ENCODE measurements around the gene WFDC9. TPM values are rescaled to one million over a fixed set of nuclear protein-coding genes. Genes with fewer than 3 reads are reported as not detected.
"Not testable (repeated sequence)": the region's sequence is repeated elsewhere in the genome, so short reads cannot be mapped to it uniquely, and the experiment has no call there.

WFDC9 gene
- not detected for total RNA-seq
- polyA plus RNA-seq: not detected
- not detected for total RNA-seq

DNA sequence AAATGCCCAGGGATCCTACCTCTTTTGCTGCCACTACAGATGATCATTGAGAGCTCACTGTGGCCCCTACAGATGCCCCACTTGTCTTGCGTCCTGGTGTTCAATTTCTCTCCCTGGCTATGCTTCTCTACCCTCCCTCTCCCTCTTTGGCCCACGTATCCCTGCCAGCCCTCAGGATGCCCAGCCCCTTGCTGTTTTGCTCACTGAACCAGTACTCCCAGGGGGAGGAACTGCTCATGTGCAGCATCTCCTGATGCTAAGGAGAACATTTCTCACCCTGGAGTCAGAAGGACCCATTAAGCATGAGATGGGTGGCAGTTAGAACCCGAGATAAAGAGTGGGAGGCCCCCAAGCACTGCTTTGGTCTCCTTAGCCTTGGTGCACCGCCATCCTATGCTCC is at the start of gene WFDC9:
TSS of gene WFDC9 (minus strand) at position 101 of the 400 bp plus-strand sequence. CDS start 21,103 bp downstream, outside the sequence.
- Mint-ChIP-seq H3K27ac (no peak within 1 kb of the TSS), H3K27me3 (peaks cover 16 to 56% (median 40%) of the 10 kb centered on the region in 5 donors), H3K36me3 (no peaks in the 10 kb centered on the region), H3K4me1 (peaks cover 0 to 5% (median 0%) of the 10 kb centered on the region in 7 donors), H3K9me3 (peaks cover 0 to 4% (median 0%) of the 10 kb centered on the region in 11 donors), H3K4me3 (no peak within 1 kb of the TSS)
- peaks cover 0 to 4% of the 10 kb centered on the region in 2 donors for H3K27me3 ChIP-seq (ENCODE audit: control insufficient read depth in 2 of 2, insufficient read depth in 2 of 2, low read length in 2 of 2)
- no peaks in the 10 kb centered on the region for H3K4me1 ChIP-seq (ENCODE audit: control insufficient read depth in 2 of 2, insufficient read depth in 2 of 2, low read length in 2 of 2)
- H3K27ac ChIP-seq (ENCODE audit: low read depth, low read length): no peak within 1 kb of the TSS
- POLR2A ChIA-PET: no interaction called here
- no peaks in the 10 kb centered on the region for H3K36me3 ChIP-seq (ENCODE audit: control insufficient read depth in 2 of 3, insufficient read depth in 3 of 3, low read length in 3 of 3)
- no peak within 1 kb of the TSS for H3K4me3 ChIP-seq (ENCODE audit: low read length)
- H3K9me3 ChIP-seq (ENCODE audit: control insufficient read depth in 2 of 3, low read length in 3 of 3): no peaks in the 10 kb centered on the region
- DNase-seq (no peak), ATAC-seq (no peak)
- CTCF ChIA-PET: no interaction called here
- intact Hi-C loops (cut with micrococcal nuclease): no loop called here

DNA sequence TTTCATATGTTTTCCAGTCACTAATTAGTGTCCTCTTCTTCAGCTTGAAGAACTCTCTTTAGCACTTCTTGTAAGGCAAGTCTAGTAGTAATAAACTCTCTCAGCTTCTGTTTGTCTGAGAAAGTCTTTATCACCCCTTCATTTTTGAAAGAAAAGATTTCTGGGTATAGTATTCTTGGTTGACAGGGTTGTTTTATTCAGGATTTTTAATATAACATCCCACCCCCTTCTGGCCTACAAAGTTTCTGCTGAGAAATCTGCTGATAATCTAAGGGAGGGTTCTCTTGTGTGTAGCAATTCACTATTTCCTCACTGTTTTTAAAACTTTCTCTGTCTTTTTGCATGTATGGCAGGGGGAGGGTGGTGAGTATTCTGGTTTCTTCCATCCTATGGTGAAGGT is 48.6 kb upstream of the WFDC9 start:
- peaks cover 0 to 8% (median 0%) of the 10 kb centered on the region in 5 donors for H3K36me3 Mint-ChIP-seq
- peaks cover 6 to 65% (median 29%) of the 10 kb centered on the region in 11 donors for H3K9me3 Mint-ChIP-seq
- no peaks in the 10 kb centered on the region for H3K36me3 ChIP-seq (ENCODE audit: control insufficient read depth in 2 of 3, insufficient read depth in 3 of 3, low read length in 3 of 3)
- H3K4me3 Mint-ChIP-seq: no peak overlapping the region
- H3K27me3 ChIP-seq (ENCODE audit: control insufficient read depth in 2 of 2, insufficient read depth in 2 of 2, low read length in 2 of 2): no peaks in the 10 kb centered on the region
- H3K27ac Mint-ChIP-seq: no peak overlapping the region
- no peaks in the 10 kb centered on the region for H3K4me1 Mint-ChIP-seq
- H3K9me3 ChIP-seq (ENCODE audit: control insufficient read depth in 2 of 3, low read length in 3 of 3): peaks cover 0 to 35% (median 5%) of the 10 kb centered on the region in 3 experiments
- no peak overlapping the region for H3K4me3 ChIP-seq (ENCODE audit: low read length)
- H3K4me1 ChIP-seq (ENCODE audit: control insufficient read depth in 2 of 2, insufficient read depth in 2 of 2, low read length in 2 of 2): no peaks in the 10 kb centered on the region
- POLR2A ChIA-PET: no interaction called here
- no peak for ATAC-seq
- intact Hi-C loops (cut with micrococcal nuclease): no loop called here
- CTCF ChIA-PET: no interaction called here
- peaks cover 2 to 43% (median 30%) of the 10 kb centered on the region in 5 donors for H3K27me3 Mint-ChIP-seq
- H3K27ac ChIP-seq (ENCODE audit: low read depth, low read length): no peak overlapping the region
- DNase-seq: no peak

DNA sequence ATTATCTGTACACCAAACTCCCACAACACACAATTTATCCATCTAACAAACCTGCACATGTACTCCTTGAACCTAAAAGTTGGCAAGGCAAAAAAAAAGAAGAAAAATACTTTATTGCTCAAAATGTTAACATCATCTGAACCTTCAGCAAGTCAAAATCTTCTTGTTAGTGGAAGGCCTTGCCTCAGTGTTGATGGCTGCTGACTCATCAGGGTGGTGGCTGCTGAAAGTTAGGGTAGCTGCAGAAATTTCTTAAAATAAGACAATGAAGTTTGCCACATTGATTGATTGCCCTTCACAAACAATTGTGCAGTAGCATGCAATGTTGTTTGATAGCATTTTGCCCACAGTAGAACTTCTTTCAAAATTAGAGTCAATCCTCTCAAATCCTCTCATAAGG is 41.7 kb upstream of the WFDC9 start:
- H3K4me3 Mint-ChIP-seq: no peak overlapping the region
- no peaks in the 10 kb centered on the region for H3K27me3 ChIP-seq (ENCODE audit: control insufficient read depth in 2 of 2, insufficient read depth in 2 of 2, low read length in 2 of 2)
- peaks cover 0 to 4% (median 0%) of the 10 kb centered on the region in 3 experiments for H3K9me3 ChIP-seq (ENCODE audit: control insufficient read depth in 2 of 3, low read length in 3 of 3)
- no peaks in the 10 kb centered on the region for H3K36me3 ChIP-seq (ENCODE audit: control insufficient read depth in 2 of 3, insufficient read depth in 3 of 3, low read length in 3 of 3)
- H3K4me1 Mint-ChIP-seq: no peaks in the 10 kb centered on the region
- H3K4me1 ChIP-seq (ENCODE audit: control insufficient read depth in 2 of 2, insufficient read depth in 2 of 2, low read length in 2 of 2): no peaks in the 10 kb centered on the region
- ATAC-seq: no peak
- H3K4me3 ChIP-seq (ENCODE audit: low read length): no peak overlapping the region
- peaks cover 0 to 5% (median 0%) of the 10 kb centered on the region in 5 donors for H3K36me3 Mint-ChIP-seq
- no peak overlapping the region for H3K27ac ChIP-seq (ENCODE audit: low read depth, low read length)
- no peak overlapping the region for H3K27ac Mint-ChIP-seq
- ChIA-PET CTCF (no interaction called here), POLR2A (no interaction called here)
- intact Hi-C loops (cut with micrococcal nuclease): no loop called here
- no peak for DNase-seq
- peaks cover 0 to 21% (median 10%) of the 10 kb centered on the region in 11 donors for H3K9me3 Mint-ChIP-seq
- H3K27me3 Mint-ChIP-seq: peaks cover 23 to 52% (median 32%) of the 10 kb centered on the region in 5 donors

DNA sequence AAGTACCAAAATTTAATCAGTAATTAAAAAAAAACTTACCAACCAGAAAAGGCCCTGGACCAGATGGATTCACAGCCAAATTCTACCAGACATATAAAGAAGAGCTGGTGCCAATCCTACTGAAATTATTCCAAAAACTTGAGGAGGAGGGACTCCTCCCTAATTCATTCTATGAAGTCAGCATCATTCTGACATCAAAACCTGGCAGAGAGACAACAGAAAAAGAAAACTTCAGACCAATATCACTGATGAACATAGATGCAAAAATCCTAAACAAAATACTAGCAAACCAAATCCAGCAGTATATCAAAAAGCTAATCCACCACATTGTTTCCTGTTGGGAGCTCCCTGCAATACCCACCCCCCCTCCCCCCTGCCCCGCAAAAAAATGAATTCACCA is 39.1 kb upstream of the WFDC9 start, which contains the start of gene WFDC11:
TSS of gene WFDC11 (minus strand) at position 101 of the 400 bp plus-strand sequence. CDS start 19,639 bp downstream, outside the sequence.
- CTCF ChIA-PET: no interaction called here
- no peaks in the 10 kb centered on the region for H3K4me1 Mint-ChIP-seq
- H3K4me3 Mint-ChIP-seq: no peak within 1 kb of the TSS
- no peaks in the 10 kb centered on the region for H3K4me1 ChIP-seq (ENCODE audit: control insufficient read depth in 2 of 2, insufficient read depth in 2 of 2, low read length in 2 of 2)
- no peak within 1 kb of the TSS for H3K27ac ChIP-seq (ENCODE audit: low read depth, low read length)
- no peaks in the 10 kb centered on the region for H3K27me3 ChIP-seq (ENCODE audit: control insufficient read depth in 2 of 2, insufficient read depth in 2 of 2, low read length in 2 of 2)
- H3K36me3 ChIP-seq (ENCODE audit: control insufficient read depth in 2 of 3, insufficient read depth in 3 of 3, low read length in 3 of 3): no peaks in the 10 kb centered on the region
- H3K9me3 ChIP-seq (ENCODE audit: control insufficient read depth in 2 of 3, low read length in 3 of 3): no peaks in the 10 kb centered on the region
- DNase-seq (no peak), ATAC-seq (no peak)
- peaks cover 20 to 45% (median 38%) of the 10 kb centered on the region in 5 donors for H3K27me3 Mint-ChIP-seq
- H3K36me3 Mint-ChIP-seq: peaks cover 0 to 3% (median 0%) of the 10 kb centered on the region in 5 donors
- no peak within 1 kb of the TSS for H3K27ac Mint-ChIP-seq
- no peak within 1 kb of the TSS for H3K4me3 ChIP-seq (ENCODE audit: low read length)
- POLR2A ChIA-PET: no interaction called here
- H3K9me3 Mint-ChIP-seq: peaks cover 0 to 4% (median 0%) of the 10 kb centered on the region in 11 donors
- intact Hi-C loops (cut with micrococcal nuclease): no loop called here

DNA sequence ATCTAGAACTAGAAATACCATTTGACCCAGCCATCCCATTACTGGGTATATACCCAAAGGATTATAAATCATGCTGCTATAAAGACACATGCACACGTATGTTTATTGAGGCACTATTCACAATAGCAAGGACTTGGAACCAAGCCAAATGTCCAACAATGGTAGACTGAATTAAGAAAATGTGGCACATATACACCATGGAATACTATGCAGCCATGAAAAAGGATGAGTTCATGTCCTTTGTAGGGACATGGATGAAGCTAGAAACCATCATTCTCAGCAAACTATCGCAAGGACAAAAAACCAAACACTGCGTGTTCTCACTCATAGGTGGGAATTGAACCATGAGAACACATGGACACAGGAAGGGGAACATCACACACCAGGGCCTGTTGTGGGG is 26.0 kb upstream of the WFDC9 start:
- H3K4me1 ChIP-seq (ENCODE audit: control insufficient read depth in 2 of 2, insufficient read depth in 2 of 2, low read length in 2 of 2); DNase-seq; POLR2A ChIA-PET; intact Hi-C loops (cut with micrococcal nuclease); H3K4me1 Mint-ChIP-seq; H3K4me3 ChIP-seq (ENCODE audit: low read length); H3K27ac ChIP-seq (ENCODE audit: low read depth, low read length); H3K36me3 Mint-ChIP-seq; H3K4me3 Mint-ChIP-seq; H3K9me3 ChIP-seq (ENCODE audit: control insufficient read depth in 2 of 3, low read length in 3 of 3); H3K36me3 ChIP-seq (ENCODE audit: control insufficient read depth in 2 of 3, insufficient read depth in 3 of 3, low read length in 3 of 3); H3K27ac Mint-ChIP-seq; H3K27me3 ChIP-seq (ENCODE audit: control insufficient read depth in 2 of 2, insufficient read depth in 2 of 2, low read length in 2 of 2); ATAC-seq; CTCF ChIA-PET: not testable (repeated sequence)
- H3K27me3 Mint-ChIP-seq: peaks cover 4 to 20% (median 9%) of the 10 kb centered on the region in 5 donors
- H3K9me3 Mint-ChIP-seq: peaks cover 0 to 13% (median 2%) of the 10 kb centered on the region in 11 donors

DNA sequence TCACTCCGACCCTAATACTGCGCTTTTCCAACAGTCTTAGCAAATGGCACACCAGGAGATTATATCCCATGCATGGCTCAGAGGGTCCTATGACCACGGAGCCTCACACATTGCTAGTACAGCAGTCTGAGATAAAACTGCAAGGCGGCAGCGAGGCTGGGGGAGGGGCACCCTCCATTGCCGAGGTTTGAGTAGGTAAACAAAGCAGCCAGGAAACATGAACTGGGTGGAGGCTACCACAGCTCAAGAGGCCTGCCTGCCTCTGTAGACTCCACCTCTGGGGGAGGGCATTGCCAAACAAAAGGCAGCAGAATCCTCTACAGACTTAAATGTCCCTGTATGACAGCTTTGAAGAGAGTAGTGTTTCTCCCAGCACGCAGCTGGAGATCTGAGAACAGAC is 20.6 kb upstream of the WFDC9 start:
- H3K36me3 ChIP-seq (ENCODE audit: control insufficient read depth in 2 of 3, insufficient read depth in 3 of 3, low read length in 3 of 3); ATAC-seq; DNase-seq; H3K36me3 Mint-ChIP-seq; H3K4me1 Mint-ChIP-seq; CTCF ChIA-PET; H3K4me3 ChIP-seq (ENCODE audit: low read length); H3K27me3 ChIP-seq (ENCODE audit: control insufficient read depth in 2 of 2, insufficient read depth in 2 of 2, low read length in 2 of 2); POLR2A ChIA-PET; H3K4me3 Mint-ChIP-seq; H3K9me3 Mint-ChIP-seq; H3K9me3 ChIP-seq (ENCODE audit: control insufficient read depth in 2 of 3, low read length in 3 of 3); intact Hi-C loops (cut with micrococcal nuclease); H3K27ac ChIP-seq (ENCODE audit: low read depth, low read length); H3K4me1 ChIP-seq (ENCODE audit: control insufficient read depth in 2 of 2, insufficient read depth in 2 of 2, low read length in 2 of 2); H3K27ac Mint-ChIP-seq: not testable (repeated sequence)
- peaks cover 4 to 27% (median 15%) of the 10 kb centered on the region in 5 donors for H3K27me3 Mint-ChIP-seq

DNA sequence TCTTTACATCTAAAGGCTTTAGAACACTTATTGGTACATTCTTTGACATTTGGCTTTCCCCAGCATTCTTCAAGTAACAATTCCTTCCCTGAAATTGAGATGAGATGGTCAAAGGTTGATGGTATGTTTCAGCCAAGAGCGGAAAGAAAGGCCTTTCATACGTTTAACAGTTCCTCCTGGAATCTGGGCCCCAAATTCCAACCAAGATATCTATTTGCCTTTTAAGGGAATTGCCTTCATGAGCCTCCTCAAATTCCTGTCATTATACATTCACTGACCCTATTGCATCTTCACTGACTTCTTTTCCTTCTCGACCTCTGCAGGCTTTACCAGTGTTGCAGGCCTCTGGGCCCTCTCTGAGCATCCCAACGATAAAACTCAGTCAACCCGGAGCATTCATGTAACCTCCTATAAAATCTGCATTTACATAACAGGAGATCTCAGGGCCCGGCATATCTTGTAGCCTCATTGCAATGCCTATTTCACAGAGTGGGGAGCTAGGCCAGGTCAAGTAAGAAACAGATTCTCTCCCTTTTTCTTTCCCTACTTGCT is 18.3 kb upstream of the WFDC9 start:
- Histone ChIP-seq H3K27me3 (ENCODE audit: control insufficient read depth in 2 of 2, insufficient read depth in 2 of 2, low read length in 2 of 2) (no peaks in the 10 kb centered on the region), H3K9me3 (ENCODE audit: control insufficient read depth in 2 of 3, low read length in 3 of 3) (no peaks in the 10 kb centered on the region), H3K4me3 (ENCODE audit: low read length) (no peak overlapping the region), H3K4me1 (ENCODE audit: control insufficient read depth in 2 of 2, insufficient read depth in 2 of 2, low read length in 2 of 2) (no peaks in the 10 kb centered on the region), H3K27ac (ENCODE audit: low read depth, low read length) (no peak overlapping the region), H3K36me3 (ENCODE audit: control insufficient read depth in 2 of 3, insufficient read depth in 3 of 3, low read length in 3 of 3) (no peaks in the 10 kb centered on the region)
- CTCF ChIA-PET: no interaction called here
- H3K4me1 Mint-ChIP-seq: no peaks in the 10 kb centered on the region
- POLR2A ChIA-PET: no interaction called here
- DNase-seq: no peak
- H3K27ac Mint-ChIP-seq: no peak overlapping the region
- no peaks in the 10 kb centered on the region for H3K36me3 Mint-ChIP-seq
- H3K9me3 Mint-ChIP-seq: peaks cover 0 to 7% (median 0%) of the 10 kb centered on the region in 11 donors
- H3K4me3 Mint-ChIP-seq: no peak overlapping the region
- ATAC-seq: no peak
- H3K27me3 Mint-ChIP-seq: peaks cover 8 to 27% (median 16%) of the 10 kb centered on the region in 5 donors
- intact Hi-C loops (cut with micrococcal nuclease): no loop called here
